Colon (tissue), 2 donors: ENCODE measurements around the gene MEX3A.

Experiments used
- FAIRE-seq: peaks from 2 replicates; lab custom pipeline; 2012; peaks lifted over from hg19 to GRCh38; lab: Jason Lieb, UNC
- donor health status: control.
- donor health status: control.

Gene MEX3A

GRCh38 chr1:156102633-156103511, 20.6 kb upstream of the MEX3A start:
- no peak for FAIRE-seq

GRCh38 chr1:156101880-156102279, 19.6 kb upstream of the MEX3A start:
- FAIRE-seq: no peak

DNA sequence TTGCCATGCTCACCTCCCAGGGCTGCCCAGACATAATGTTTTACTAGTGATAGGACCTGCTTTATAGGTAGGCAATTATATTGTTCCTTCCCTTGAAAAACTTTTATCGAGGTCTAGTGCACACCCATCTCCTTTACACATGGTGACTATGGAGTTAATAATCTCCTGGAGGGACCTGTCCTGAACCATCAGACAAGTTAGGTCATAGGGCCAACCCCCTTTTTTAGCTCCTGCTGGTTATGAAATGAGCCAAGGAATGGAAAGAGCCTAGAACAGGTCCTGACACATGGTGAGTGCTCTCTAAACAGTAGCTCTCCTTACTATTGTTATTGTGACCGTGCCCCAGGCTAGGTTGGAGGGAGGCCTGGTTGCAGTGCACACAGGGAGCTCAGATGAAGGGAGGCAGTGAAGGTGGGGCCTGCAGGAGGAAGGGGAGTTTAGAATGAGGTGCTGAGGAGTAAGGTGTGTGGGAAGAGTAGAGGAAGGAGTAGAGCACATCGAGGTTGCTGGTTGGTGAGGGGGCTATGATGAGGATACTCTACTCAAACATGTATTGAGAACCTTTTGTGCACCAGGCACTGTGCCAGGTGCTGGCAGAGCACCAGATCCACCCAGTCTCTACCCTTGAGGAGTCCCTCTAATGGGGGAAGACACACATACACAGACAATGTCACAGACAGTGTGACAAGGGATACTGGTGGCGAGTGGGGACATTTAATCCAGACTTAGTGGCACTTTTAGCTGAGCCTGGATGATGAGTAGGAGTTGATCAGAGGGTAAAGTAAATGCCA, 18.1 kb upstream of the MEX3A start:
- no peak for FAIRE-seq

GRCh38 chr1:156099282-156099681, 17.0 kb upstream of the MEX3A start:
- no peak for FAIRE-seq

GRCh38 chr1:156098784-156099183, 16.5 kb upstream of the MEX3A start:
- no peak for FAIRE-seq

- FAIRE-seq: no peak
Measured at GRCh38 chr1:156097499-156098178, 15.4 kb upstream of the MEX3A start.

- no peak for FAIRE-seq
Measured at GRCh38 chr1:156096640-156097391, 14.6 kb upstream of the MEX3A start.

- no peak for FAIRE-seq
Measured at GRCh38 chr1:156095906-156096508, 13.7 kb upstream of the MEX3A start.

DNA sequence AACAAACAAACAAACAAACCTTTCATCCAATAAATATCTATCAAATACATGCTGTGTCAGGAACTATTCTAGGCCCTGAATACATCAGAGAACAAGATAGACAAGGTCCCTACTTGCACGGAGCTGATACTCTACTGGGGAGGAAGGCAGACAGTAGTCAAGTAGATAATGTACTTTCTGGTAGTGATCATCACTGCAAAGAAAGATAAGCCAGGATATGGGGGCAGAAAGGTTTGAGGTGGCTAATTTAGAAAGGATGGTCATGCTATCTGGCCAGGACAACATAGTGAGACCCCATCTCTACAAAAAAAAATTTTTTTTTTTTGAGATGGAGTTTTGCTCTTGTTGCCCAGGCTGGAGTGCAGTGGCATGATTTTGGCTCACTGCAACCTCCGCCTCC, 9.3 kb upstream of the MEX3A start:
- no peak for FAIRE-seq

DNA sequence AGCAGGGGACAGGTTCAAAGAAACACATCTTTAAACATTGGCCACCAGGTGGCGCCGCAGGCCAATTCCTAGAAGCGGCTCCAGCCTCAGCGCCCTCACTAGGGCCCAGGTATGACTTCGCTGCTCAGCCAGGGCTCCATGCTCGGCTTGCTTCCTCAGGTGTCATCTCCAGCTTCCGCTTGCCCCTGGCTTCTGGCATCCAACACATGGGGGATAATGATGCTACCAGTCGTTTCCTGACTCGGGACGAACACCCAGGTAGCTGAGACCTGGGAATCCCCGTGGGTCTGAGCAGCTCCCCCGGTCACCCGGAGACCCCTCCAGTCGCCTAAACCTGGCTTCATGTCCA, 8.5 kb upstream of the MEX3A start:
- FAIRE-seq: no peak

- FAIRE-seq: no peak
Measured at GRCh38 chr1:156090138-156090839, 8.0 kb upstream of the MEX3A start.

DNA sequence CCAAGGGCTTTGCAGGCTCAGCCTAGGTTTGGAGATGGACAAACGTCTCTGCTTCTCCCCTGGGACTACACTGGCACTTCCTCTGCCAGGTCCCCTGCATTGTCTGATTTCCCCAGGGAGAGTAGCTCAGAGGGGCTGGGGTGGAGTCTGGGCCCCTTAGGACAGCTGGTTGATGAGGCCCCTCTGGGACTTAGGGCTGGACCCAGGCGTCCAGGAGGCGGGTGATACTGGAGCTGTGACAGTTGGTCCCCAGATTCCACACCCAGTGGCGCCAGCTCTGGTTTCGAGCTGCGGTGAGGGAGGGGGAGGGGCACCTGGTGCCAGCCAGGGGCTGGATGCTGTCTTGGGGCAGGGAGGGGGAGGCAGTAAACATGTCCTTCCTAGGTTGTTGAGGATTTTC, 7.4 kb upstream of the MEX3A start:
- FAIRE-seq: no peak

GRCh38 chr1:156086256-156086662, 4.0 kb upstream of the MEX3A start:
- no peak for FAIRE-seq

GRCh38 chr1:156083800-156084790, 1.8 kb upstream of the MEX3A start:
- FAIRE-seq: no peak

- FAIRE-seq: no peak
Measured at GRCh38 chr1:156081917-156082308, 352 bp downstream of the MEX3A start.

GRCh38 chr1:156081180-156081916, 917 bp downstream of the MEX3A start:
- FAIRE-seq: no peak

DNA sequence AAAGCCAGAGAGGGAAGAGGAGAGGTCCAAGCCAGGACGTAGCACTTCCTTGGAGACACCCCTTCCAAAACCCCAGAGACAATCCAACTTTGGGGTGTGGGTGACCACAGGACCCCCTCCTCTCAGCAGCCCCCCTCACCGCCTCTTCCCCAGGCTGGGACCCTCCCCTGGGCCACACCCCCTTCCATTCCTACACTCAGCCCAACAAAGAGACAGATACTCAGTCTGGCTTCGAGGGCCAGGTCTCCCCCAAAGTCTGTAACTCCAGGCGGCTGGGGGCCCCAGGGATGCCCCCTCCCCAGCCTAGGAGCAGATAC, 1.4 kb downstream of the MEX3A start:
- FAIRE-seq: no peak

DNA sequence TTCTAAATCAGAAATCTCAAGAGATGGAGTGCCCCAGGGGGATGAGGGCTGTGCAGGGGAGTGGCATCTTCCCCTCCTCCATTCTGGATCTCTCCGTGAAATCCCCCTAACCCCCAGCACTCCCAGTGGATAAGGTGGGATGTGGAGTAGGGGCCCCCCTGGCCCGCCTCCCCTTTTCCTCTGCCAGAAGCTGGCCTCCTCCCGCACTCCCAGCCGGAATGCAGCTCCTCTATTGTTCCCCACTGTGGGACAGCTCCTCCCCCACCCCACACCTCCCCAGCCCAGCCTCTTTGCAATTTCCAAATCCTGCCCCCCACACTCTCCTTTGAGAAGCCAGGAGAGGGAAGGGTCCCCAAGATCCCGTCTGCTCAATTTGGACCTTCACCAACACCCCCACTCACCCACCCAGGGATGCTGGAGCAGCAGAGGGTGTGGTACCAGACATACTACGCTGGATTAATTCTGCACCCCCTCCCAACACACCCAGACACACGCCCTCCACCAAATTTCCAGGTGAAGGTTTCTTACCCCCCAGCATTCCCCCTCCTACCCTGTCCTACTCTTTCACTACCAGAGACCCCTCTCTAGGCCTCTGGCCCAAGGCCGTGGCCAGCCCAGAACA, 1.9 kb downstream of the MEX3A start:
- FAIRE-seq: no peak

DNA sequence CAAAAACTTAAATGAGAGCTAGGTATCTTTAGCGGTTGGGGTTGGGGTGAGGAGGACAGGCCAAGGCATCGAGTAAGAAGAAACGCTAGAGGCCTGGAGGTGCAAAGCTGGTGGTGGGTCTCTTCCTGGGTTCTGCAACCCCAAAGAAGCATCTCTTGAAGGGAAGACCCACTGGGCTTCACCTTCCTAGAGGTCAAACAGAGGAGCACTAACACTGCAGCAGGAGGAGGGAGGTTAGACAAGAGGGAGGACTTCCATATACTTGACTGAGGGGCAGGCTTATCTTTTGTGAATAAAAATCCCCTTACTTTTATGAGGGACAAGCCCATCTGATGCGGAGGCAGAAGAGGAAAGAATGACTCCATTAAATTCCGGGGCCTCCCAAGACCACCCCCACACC, 2.5 kb downstream of the MEX3A start:
- no peak for FAIRE-seq
